Activated CD4-positive, alpha-beta T cell treated with anti-CD3 and anti-CD28 coated beads for 4 hours (primary cell): ENCODE measurements around the gene TTC28.

Experiments
- DNase-seq, 2 donors: peaks; one replicate each; pipeline ENCODE4 v3.0.0-alpha.2; 2020

The TTC28 gene

GRCh38 chr22:28344918-28345703, 334.5 kb downstream of the TTC28 start:
- DNase-seq, result no peak

GRCh38 chr22:28341001-28341400, 338.6 kb downstream of the TTC28 start:
- DNase-seq, result no peak

GRCh38 chr22:28333088-28333487, 346.6 kb downstream of the TTC28 start:
- DNase-seq, result no peak

GRCh38 chr22:28332410-28332809, 347.2 kb downstream of the TTC28 start:
- no peak for DNase-seq

GRCh38 chr22:28331695-28332094, 347.9 kb downstream of the TTC28 start:
- DNase-seq, result no peak

- no peak for DNase-seq
Measured at GRCh38 chr22:28329186-28330073, 350.2 kb downstream of the TTC28 start.

- no peak for DNase-seq
Measured at GRCh38 chr22:28328756-28329155, 350.9 kb downstream of the TTC28 start.

- DNase-seq, result no peak
Measured at GRCh38 chr22:28316014-28316413, 363.6 kb downstream of the TTC28 start.

GRCh38 chr22:28314959-28315358, 364.7 kb downstream of the TTC28 start:
- no peak for DNase-seq

- DNase-seq, result no peak
Measured at GRCh38 chr22:28310299-28310698, 369.3 kb downstream of the TTC28 start.

- DNase-seq, result no peak
Measured at GRCh38 chr22:28299753-28300152, 379.9 kb downstream of the TTC28 start.

- no peak for DNase-seq
Measured at GRCh38 chr22:28299309-28299708, 380.3 kb downstream of the TTC28 start.

- DNase-seq, result no peak
Measured at GRCh38 chr22:28297504-28297903, 382.1 kb downstream of the TTC28 start.

- DNase-seq, result no peak
Measured at GRCh38 chr22:28296452-28296851, 383.2 kb downstream of the TTC28 start.

GRCh38 chr22:28283068-28283654, 396.5 kb downstream of the TTC28 start:
- no peak for DNase-seq

- DNase-seq, result no peak
Measured at GRCh38 chr22:28282405-28283067, 397.1 kb downstream of the TTC28 start.

GRCh38 chr22:28279888-28280287, 399.8 kb downstream of the TTC28 start:
- DNase-seq, result no peak

GRCh38 chr22:28269277-28269676, 410.4 kb downstream of the TTC28 start:
- no peak for DNase-seq

GRCh38 chr22:28268850-28269249, 410.8 kb downstream of the TTC28 start:
- DNase-seq, result no peak

GRCh38 chr22:28268171-28268570, 411.5 kb downstream of the TTC28 start:
- DNase-seq, result no peak

- no peak for DNase-seq
Measured at GRCh38 chr22:28260619-28261018, 419.0 kb downstream of the TTC28 start.

GRCh38 chr22:28259774-28260312, 419.8 kb downstream of the TTC28 start:
- DNase-seq, result no peak

- no peak for DNase-seq
Measured at GRCh38 chr22:28254396-28254795, 425.2 kb downstream of the TTC28 start.
